HepG2 (cell line): Measurements from ENCODE around the gene MYO1G.

Experiments
- ADNP ChIP-seq: sonication (generic); formaldehyde crosslinking; IDR thresholded peaks from 2 replicates; pipeline ENCODE4 v1.4.0; 2020; ENCODE audit warnings: missing genetic modification reagents
- CTCF ChIP-seq: sonication (generic); formaldehyde crosslinking; IDR thresholded peaks from 2 replicates; pipeline ENCODE4 v1.5.0; 2020; ENCODE audit warnings: mild to moderate bottlenecking, missing genetic modification reagents, moderate library complexity
- EZH2 ChIP-seq: conservative IDR thresholded peaks from 2 replicates; pipeline ENCODE4 v1.6.1; 2012; ENCODE audit warnings: mild to moderate bottlenecking, low read depth, low read length, moderate library complexity
- HDAC6 ChIP-seq: fragments of 200-600 bp; sonication (generic); IDR thresholded peaks from 2 replicates; pipeline ENCODE4 v1.7.0; 2017; ENCODE audit warnings: mild to moderate bottlenecking, antibody characterized with exemption, low read length, low read depth
- KLF16 ChIP-seq, 2 experiments: sonication (generic) in 1 of 2; formaldehyde crosslinking in 1 of 2; IDR thresholded peaks; 2 replicates each; pipeline versions ENCODE4 v1.6.1 to v1.8.0; 2016 to 2023; ENCODE audit warnings: missing genetic modification reagents in 2 of 2, missing compliant biosample characterization in 1 of 2
- MBD4 ChIP-seq: IDR thresholded peaks from 2 replicates; pipeline ENCODE4 v1.6.1; 2012; ENCODE audit warnings: low read length, inconsistent platforms, borderline replicate concordance
- POLR2A ChIP-seq, 2 experiments: IDR thresholded peaks; 2 replicates each; pipeline ENCODE4 v1.6.1; 2011; ENCODE audit warnings: low read depth in 2 of 2, low read length in 2 of 2, mild to moderate bottlenecking in 1 of 2, moderate library complexity in 1 of 2; ENCODE audit not compliant: insufficient read depth in 1 of 2
- SIN3A ChIP-seq: IDR thresholded peaks from 2 replicates; pipeline ENCODE4 v1.6.1; 2011; ENCODE audit warnings: low read depth, mild to moderate bottlenecking, control low read depth, low read length, borderline replicate concordance
- ZBTB38 ChIP-seq: sonication (generic); formaldehyde crosslinking; IDR thresholded peaks from 2 replicates; pipeline ENCODE4 v1.5.1; 2020; ENCODE audit warnings: mild to moderate bottlenecking, missing genetic modification reagents
- ZNF10 ChIP-seq: sonication (generic); formaldehyde crosslinking; IDR thresholded peaks from 2 replicates; pipeline ENCODE4 v1.4.0; 2020; ENCODE audit warnings: mild to moderate bottlenecking, low read depth, missing genetic modification reagents, borderline replicate concordance
- ZNF772 ChIP-seq: sonication (generic); formaldehyde crosslinking; IDR thresholded peaks from 2 replicates; pipeline ENCODE4 v1.5.0; 2020; ENCODE audit warnings: mild to moderate bottlenecking, missing genetic modification reagents
- ZNF781 ChIP-seq: sonication (generic); formaldehyde crosslinking; IDR thresholded peaks from 2 replicates; pipeline ENCODE4 v1.5.1; 2020; ENCODE audit warnings: borderline replicate concordance, mild to moderate bottlenecking, missing genetic modification reagents; ENCODE audit errors: not compliant biosample characterization

- TF ChIP-seq ZBTB38 (CRISPR knock-in tag) (peak; percentile 54; the same call in 1 of the 2 replicates), CTCF (CRISPR knock-in tag) (no peak), ZNF772 (CRISPR knock-in tag) (no peak), MBD4 (no peak), ADNP (CRISPR knock-in tag) (no peak), ZNF10 (CRISPR knock-in tag) (no peak), KLF16 (CRISPR knock-in tag; IDR thresholded peaks at IDR 0.05) (no peak), HDAC6 (no peak), EZH2 (no peak), POLR2A (IDR thresholded peaks at IDR 0.05; ENCODE audit: insufficient read depth in 1 of 2, low read depth in 2 of 2, low read length in 2 of 2) (no peak), ZNF781 (CRISPR knock-in tag) (no peak), SIN3A (no peak)
Measured at GRCh38 chr7:45001138-45001694, 22.4 kb upstream of the MYO1G start.
